Heart left ventricle (tissue), 13 donors: ENCODE results near the gene CBLB.

Experiments
- POLR2A ChIP-seq, 2 donors: fragments of 450-650 bp; IDR thresholded peaks; one replicate each; pipeline ENCODE4 v1.6.1; 2017; ENCODE audit warnings: antibody characterized with exemption in 2 of 2, mild to moderate bottlenecking in 2 of 2, moderate library complexity in 2 of 2
- TF ChIP-seq, protein P1 (sequence below), 12 donors: fragments of 200-600 bp; sonication (generic) in 4 of 12; IDR thresholded peaks; one replicate each; pipeline versions ENCODE4 v1.5.0 to v1.8.0; 2018 to 2022; ENCODE audit warnings: antibody characterized with exemption in 12 of 12, mild to moderate bottlenecking in 5 of 12
- donor health status: ischemic (EF 13 %, LVEDD 7.1; RV severe dilation, severe dysfunction).
- donor health status: DM: no; HTN: yes; CAD: no.
- donor health status: DM: no; HTN: no; CAD: no.
- donor health status: ischemic (EF 25% LVEDD 6.9; RV normal size, moderate dysfunction).
- donor health status: ischemic (EF 25% LVEDD 5.7; RV mildly dilated, moderate dysfunction).
- donor health status: ischemic (EF 35%, LVEDD 5.7; RV mildly dilated, moderate dysfunction).
- donor health status: nonischemic (EF 11% LVEDD 7.7; RV severe dilation, severe dysfunction).
- donor health status: DM: yes; HTN: yes; CAD: no.
- donor health status: PGD.
- donor health status: ischemic (EF 29% LVEDD 5.4; RV normal size, mild dysfunction).
- donor health status: nonischemic (EF 23%, LVEDD 6.1; RV moderate dilation, normal function).

- TF ChIP-seq, protein P1, sequence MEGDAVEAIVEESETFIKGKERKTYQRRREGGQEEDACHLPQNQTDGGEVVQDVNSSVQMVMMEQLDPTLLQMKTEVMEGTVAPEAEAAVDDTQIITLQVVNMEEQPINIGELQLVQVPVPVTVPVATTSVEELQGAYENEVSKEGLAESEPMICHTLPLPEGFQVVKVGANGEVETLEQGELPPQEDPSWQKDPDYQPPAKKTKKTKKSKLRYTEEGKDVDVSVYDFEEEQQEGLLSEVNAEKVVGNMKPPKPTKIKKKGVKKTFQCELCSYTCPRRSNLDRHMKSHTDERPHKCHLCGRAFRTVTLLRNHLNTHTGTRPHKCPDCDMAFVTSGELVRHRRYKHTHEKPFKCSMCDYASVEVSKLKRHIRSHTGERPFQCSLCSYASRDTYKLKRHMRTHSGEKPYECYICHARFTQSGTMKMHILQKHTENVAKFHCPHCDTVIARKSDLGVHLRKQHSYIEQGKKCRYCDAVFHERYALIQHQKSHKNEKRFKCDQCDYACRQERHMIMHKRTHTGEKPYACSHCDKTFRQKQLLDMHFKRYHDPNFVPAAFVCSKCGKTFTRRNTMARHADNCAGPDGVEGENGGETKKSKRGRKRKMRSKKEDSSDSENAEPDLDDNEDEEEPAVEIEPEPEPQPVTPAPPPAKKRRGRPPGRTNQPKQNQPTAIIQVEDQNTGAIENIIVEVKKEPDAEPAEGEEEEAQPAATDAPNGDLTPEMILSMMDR (IDR thresholded peaks at IDR 0.05) = no peak
- no peak for TF ChIP-seq POLR2A (IDR thresholded peaks at IDR 0.05)
These were observed 8.2 kb downstream of the CBLB start for GRCh38 chr3:105860641-105861040.
